Right hindlimb (tissue), 1 donor: ENCODE results near the gene ADAMTS2.

Source experiments
- DNase-seq: peaks from one replicate; pipeline ENCODE4 v3.0.0-alpha.2; 2018

The ADAMTS2 gene

DNA sequence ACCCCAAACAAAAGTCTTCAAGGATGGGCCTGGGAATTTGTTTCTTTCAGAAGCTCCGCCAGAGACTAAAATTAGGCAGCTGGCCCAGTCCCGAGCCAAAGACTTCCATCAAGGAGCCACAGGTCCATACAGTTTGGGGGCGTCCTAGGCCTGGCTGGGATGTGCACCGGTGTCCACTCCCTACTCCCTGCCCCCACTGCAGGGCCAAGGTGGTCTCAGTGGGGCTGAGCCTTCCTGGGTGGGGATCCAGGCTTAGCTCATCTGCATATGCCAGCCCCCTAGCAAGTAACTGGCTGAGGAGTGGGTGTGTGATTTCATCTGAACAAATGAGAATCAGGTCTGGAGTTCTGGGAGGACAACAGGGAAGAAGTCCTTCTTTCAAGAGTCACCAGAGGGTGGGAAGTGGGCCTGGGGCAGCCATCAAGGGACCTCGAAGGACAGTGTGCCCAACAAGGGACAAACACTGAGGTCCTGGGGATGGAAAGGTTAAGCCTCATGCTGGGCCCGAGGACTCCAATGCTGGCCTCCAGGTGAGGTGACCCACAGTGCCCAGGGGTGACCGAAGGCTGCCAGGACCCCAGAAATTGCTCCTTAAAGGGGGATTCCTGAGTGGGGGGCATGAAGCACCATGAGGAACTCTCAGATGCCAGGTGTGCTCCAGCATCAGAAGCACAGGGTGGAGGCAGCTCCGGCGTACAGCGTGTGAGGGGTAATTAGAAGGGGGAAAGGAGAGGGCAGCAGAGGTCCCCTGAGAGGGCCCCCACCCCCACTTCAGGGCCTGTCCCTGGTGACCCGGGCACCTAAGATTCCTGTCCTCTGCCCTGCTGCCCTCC is 193.8 kb downstream of the ADAMTS2 start:
- no peak for DNase-seq

DNA sequence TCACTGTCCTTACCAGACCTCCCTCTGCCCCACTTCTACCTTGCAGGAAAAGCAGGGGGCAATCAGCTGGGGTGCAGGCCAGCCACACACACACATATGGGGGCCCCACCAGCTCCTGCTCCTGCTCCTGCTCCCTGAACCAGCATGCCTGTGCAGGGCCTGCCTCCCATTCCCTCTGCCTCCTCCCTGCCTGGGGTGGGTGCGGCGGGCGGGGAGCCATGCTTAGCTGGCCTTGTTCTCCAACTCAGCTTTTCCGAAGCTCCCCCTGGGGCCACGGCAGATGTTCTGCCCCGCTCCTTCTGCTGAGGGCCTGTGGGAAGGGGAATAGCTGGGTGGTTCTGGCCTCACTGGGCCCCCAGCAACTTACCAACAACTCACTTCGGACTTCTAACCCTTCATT is 195.2 kb downstream of the ADAMTS2 start:
- peak; percentile 23 for DNase-seq

DNA sequence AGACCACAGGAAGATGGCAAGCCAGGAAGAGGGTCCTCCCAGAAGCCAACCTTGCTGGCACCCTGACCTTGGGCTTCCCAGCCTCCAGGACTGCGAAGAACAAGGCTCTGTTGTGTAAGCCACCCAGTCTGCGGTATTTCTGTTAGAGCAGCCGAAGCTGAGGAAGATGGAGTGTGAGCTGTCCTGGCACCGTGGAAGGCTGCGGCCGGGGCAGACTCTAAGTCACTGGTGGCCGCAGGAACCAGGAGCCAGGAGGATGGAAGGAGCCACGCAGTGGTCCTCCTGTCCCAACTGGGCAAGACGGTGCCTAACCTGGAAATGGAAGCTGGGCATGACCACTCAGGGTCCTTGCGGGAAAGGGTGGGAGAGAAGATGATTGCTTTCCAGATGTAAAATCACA is 196.0 kb downstream of the ADAMTS2 start:
- DNase-seq = peak; percentile 6

DNA sequence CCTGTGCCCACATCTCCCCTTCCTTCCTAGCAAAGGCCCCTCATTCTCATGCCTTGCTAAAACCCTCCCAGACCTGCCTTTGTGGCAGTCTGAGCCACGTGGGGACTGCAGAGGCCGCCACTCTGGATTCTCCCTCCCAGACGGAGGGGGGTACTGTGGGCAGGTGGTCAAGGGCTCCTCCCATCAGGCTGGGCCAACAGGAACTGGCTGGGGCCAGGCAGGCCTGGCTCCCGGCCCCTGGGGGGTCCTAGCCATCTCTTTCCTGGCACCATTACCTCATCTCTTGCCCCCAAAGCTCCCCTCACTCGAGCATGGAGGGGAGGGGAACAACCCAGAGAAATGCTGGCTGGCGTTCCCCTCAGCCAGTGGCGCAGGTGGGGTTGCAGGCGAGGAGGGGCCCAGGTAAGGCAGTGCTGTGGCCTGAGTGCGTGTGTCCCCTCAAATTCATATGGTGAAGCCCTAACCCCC is 196.5 kb downstream of the ADAMTS2 start:
- no peak for DNase-seq

DNA sequence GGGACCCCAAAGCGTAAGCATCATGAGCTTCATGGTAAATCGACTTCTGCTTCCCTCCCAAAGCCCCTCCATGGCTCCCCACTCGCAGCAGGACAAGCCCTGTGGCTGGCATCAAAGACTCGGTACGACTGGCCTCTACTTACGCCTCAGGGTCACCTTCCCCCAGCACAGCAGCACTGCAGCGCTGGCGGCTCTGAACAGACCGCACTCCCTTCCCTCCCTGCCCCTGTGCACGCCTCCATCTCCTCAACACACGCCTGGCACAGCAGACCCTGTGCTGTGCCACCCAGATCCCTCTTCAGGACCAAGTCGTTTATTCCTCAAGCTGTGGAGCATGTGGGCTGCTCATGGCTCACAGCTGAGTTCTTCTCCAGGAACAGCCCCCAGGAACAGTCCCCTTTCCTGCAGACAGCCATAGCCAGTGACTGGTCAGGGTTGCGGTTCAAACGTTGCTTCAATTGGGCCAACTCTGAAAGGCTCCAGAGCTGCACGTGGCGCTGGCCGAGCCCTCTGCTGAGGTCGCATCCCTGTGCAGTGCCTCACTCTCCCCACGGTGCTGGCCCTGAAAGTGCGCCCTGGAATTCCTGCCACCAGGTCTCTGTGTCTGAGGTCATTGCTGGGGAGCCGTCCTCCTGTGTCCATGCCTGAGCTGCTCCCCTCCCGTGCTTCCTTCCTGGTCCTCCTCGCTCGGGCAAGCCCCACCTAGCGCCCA is 197.1 kb downstream of the ADAMTS2 start:
- no peak for DNase-seq

DNA sequence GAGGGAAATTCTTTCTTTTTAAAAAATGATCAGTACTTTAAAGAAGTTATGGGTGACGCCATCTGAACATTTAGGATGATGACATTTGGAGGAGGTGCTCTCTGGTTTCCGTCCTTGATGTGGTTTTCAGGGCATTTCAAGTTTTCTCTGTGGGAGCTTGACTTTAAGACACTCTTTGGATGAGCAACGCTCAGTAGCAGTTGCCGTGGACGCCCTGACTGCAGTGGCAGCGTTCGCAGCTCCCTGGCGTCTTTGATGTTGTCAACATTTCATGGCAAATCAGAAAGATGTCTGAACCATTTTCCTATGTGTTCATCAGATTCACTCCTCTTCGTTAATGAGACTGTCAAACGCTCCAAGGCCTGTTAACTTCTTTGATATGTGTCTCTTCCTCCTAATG is 199.0 kb downstream of the ADAMTS2 start:
- DNase-seq = no peak

DNA sequence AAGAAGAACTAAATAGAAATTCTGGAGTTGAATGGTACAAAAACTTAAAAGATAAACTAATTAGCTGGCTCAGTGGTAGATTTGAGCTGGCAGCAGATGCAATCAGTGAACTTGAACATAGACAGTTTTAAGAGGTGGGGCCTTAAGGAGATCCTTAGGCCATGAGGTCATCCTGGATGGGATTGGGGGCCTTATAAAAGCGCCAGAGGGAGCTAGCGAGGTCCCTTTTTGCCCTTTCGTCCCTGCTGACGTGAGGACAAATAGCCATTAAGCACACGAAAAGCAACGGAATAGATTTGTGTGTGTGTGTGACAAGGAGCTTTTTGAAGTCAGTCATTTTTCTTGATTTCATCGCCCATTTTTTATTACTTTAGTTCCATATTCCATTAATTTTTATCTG is 201.8 kb downstream of the ADAMTS2 start:
- DNase-seq = no peak

DNA sequence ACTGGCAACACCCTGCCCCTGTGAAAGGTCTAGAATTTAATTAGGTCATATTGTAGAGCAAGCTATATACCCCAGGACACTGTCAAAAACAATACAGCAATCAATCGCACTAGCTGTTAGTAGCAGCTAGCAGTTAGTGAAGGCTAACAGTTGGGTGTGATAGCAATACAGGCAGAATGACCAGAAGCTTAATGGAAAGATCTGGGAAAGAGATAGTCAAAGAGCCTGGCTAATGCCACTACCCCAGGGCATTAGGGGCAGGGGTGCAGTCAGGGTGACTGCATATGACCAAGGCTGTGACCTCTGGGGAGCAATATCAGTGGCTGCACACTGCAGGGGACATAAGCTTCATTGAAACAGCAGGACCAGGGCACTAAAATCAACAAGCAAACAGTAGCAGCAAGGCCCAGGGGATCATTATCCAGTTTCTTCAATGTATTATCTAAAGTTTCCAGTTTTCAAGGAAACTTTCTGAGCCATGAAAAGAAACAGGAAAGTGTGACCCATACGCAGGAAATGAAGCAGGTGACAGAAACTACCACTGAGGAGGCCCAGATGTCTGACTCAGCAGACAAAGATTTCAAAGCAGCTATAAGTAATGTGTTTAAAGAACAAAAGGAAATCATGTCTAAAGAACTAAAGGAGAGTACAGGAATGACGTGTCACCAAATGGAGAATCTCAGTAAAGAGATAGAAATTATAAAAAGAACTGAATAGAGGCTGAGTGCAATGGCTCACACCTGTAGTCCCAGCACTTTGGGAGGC is 202.6 kb downstream of the ADAMTS2 start:
- DNase-seq = no peak

DNA sequence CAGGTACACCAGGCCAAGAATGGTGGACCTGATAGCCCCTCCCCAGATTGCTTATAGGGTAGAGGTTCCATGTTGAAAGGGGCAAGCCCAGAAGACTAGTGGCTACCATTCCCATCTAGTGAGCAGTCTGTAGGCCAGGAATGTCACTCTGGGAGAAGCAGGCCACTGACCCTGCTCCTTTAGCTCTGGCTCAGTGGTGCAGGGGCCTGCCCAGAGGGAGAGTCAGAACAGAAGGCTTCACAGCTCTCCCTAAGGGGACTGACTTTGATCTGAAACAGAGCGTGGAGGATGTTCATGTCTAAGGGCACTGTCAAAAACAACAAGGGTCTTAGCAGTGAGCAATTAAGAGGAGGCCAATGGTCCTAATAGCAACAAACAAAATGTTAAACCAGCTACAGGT is 203.4 kb downstream of the ADAMTS2 start:
- DNase-seq = no peak

DNA sequence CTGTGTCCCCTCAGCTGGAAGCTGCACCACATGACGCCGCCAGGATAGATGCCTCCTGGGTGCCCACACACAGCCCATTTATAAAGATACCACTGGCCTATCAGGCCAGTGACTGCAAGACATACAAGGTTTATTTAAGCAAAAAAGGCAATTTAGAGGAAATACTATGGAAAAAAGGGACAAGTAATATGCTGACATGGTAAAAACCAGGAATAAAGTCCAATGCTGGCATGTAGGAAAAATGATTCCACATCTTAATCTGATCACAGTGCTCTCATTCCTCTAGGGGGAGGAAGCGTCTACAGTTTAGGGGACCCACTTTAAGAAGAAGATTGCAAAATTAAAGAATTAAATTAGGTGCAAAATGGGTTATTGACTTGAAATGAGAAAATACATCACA is 205.0 kb downstream of the ADAMTS2 start:
- DNase-seq = no peak

DNA sequence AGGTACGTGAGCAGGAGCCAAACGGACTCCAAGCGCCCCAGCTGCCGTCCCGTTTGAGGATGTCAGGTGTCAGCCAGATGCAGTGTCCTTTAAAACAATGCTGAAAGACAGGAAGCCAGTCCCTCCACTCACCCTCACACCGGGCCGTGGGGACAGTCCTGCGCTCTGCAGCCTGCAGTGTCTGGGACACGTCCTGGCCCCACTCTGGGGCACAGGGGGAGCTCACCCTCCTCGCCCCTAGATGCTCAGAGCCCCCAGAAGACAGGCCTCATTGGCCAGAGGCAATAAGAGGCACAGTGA is 205.4 kb downstream of the ADAMTS2 start:
- DNase-seq = no peak

DNA sequence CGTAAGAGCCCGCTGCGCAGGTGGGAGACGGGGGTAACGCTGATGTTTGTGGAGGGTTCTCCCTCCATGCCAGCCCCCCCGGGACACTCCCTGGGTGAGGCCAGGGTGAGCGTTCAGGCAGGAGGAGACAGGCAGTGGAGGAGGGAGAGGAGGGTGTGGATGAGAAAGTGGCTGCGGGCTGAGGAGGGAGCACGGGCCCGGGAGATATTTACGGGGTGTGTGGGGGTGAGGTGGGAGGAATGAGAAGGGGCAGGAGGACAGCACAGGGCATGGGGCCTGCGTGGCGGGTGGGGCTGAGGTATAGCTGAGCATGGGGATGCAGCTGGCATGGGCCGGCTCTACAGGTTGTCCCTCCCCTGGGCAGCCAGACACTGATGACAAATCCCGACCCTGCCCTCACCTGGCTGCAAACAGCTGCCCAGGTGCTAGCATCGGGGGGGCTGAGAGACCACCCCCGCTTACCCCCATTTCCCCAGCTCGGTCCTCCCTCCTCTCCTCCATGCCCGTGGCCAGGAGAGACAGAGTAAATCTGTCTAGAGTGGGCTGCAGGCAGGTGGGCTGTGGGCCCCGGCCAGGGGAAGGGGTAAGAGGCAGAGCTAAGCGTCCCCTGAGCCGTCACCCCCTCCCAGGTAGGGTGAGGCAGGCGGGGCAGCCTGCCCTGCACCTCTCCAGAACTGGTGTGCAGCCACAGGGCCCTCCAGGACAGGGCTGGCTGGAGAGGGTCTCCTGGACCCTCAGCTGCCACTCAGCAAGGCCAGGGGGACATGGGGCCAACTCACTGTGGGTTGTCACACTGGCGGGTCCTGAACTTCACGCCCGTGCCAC is 205.9 kb downstream of the ADAMTS2 start:
- no peak for DNase-seq

DNA sequence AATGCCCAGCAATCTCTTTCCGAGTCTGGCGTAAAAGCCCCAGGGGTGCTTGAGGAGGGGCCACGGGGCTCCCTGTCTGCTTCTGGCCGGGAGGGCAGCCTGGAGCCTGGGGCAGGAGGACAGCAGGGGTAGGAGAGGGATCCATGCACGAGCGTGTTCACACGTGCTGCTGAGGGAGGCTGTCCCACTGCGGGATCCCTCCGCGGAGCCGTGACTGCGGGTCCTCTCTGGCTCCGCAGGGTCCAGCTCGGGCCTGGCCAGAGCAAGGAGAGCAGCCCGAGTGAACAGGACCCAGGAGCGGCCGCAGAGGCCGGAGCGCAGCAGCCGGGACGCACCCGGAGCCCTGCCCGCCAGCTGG is 206.7 kb downstream of the ADAMTS2 start:
- DNase-seq = no peak

DNA sequence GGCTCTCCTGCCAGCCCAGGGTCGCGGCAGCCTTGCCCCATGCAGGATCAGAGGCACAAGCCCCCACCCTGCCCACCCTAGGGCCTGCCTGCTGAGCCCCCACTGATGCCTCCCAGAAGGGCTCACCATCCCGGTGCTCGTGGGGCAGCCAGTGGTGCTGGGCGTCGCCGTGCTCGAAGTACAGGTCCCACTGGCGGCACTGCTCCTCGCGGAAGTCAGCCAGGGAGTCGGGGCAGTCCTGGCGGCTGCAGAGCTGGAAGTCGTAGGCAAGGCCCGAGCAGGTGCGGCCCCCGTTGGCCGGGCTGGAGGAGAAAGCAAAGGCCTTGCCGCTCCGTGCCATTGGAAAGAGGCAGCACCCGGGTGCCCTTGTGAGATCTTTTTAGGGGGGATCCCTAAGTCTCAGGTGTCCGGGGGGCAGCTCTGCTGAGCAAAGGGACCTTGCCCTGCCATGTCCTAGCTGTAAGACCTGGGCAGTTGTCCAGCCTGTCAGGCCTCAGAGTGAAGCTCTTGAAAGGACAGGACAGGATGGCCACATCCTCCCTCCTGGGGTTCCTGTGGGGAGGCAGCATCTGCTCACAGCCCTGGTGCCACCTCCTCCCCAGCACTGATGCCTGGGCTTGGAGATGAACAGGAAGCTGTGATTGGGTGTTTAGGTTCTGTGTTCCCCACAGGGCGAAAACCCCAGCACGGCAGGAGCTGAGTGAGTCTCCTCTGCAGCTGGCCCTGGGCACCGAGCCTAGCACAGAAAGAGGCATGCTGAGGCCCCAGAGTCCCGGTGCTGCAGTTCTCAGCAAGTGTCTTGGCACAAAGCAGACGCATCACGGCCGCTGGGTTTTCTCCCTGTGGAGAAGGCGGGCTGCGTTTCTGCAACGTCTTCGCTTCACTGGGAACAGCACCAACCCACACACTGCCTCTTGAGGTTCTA is 207.4 kb downstream of the ADAMTS2 start:
- DNase-seq = no peak

DNA sequence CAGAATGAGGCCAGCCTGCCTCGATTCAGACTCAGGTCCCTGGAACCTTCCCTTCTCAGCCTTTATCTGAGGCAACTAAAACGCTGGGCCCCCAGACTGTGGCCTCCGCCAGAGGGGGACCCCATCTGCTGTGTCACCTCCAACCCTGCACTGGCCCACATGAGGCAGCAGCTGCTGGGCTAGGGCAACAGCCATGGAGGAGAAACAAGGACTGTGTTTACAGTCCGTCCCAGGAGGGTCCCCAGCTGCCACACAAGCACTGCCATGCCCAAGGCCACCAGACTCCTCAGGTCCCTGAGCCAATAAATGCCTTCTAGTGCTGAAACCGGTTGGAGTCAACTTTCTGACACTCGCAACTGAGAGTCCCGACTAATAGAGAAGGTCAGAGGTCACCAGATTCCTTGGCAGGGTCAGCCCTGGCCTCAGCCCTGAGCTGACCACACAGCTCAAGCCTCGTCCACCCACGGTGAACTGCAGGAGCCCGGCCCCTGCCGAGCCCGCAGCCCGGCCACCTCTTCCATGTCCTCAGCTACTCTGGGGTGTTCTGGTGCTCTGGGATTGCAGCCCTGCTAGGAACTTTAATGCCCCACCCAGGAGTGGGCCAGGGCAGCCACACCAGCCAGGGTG is 208.1 kb downstream of the ADAMTS2 start:
- no peak for DNase-seq

DNA sequence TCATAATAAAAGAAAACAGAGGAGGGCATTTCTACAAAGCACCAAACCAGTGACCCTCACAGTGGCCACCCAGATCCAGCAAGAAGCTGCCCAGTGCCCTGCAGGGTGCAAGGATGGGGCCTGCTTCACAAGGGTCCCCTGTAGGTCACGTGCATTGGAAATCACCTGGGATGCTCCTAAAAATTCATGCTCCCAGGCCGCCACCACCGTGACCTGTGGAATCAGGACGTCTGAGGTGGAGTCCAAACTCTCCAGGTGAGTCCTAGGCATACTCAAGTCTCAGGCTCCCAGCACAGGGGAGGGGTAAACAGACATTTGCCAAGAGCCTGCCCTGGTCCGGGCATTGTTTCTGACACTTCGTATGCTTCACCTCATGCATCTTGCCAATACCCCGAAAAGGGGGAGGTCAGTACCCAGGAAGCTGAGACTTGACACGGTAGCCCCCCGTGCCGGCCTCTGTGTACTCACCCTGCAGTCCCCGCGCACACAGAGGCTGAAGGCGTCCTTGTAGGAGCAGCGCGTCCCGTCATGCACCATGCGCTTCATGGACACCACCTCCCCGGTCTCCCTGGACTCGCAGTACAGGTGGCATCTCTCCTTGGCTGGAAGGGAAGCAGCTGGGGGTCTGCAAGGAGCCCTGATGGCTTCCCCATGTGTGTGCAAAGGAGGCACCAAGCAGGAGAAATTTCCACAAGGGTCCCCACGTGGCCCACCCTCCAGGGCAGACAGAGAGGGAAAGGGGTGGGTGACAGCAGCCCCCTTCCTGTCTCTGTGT is 209.6 kb downstream of the ADAMTS2 start:
- no peak for DNase-seq

DNA sequence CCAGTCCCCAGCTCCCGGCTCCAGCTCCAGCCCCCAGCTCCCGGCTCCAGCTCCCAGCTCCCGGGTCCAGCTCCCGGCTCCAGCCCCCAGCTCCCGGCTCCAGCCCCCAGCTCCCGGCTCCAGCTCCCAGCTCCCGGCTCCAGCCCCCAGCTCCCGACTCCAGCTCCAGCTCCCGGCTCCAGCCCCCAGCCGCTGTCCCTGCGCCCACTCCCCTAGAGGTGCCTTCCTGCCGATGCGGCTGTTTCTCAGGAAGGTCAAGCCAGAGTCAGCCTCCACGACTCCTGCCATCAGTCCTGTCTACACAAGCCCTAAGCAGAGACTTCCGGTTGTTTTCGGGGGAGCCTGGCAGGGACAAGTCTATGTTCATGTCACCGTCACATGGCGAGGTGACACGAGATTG is 210.3 kb downstream of the ADAMTS2 start:
- DNase-seq = no peak

DNA sequence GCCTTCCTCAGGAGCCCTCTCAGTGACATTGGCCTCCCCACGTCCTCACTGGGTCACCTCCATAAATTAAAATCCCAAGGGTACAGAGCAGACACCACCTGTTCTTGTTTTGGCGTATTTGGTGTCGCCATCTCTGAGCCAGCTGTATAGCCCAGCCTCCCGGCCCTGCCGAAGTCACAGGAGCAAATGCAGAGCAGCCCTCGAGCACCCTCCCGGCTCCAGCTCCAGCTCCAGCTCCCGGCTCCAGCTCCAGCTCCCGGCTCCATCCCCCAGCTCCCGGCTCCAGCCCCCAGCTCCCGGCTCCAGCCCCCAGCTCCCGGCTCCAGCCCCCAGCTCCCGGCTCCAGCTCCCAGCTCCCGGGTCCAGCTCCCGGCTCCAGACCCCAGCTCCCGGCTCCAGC is 210.8 kb downstream of the ADAMTS2 start:
- DNase-seq = no peak

DNA sequence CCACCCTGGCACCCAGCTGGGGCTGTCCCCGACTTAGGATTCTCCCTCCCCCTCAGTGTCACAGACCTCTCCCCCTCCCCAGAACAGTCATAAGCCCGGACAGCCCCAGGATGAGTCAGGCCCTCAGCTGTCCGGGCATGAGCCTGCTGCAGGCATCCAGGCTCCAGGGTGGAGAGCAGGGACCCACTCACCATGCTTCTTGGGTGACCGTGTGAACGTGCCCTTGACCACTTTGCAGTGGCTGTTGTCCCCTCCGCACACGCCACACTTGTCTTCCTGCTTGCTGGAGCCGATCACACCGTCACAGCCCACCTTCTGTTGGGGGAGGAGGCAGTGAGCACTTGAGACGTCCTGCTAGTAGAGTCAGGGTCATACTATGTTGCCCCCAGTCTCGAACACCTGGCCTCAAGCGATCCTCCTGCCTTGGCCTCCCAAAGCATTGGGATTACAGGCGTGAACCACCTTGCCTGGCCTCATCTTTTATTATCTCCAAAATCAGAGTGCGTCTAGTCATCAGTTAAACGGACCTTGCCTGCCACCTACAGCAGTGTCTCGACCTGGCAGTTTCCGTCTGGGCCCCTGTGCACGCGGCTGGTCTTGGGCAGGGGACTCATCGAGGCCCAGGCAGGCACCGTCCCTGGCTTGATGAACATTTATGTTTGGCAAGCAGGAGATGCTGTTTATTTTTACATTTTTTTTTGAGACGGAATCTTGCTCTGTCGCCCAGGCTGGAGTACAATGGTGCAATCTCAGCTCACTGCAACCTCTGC is 212.5 kb downstream of the ADAMTS2 start:
- no peak for DNase-seq
